NCI-H510A (cell line): ENCODE measurements around the gene LIMS2.

Experiments used
- DNase-seq: peaks from one replicate; lab custom pipeline; 2025; lab: John Stamatoyannopoulos, UW

Gene LIMS2, protein sequence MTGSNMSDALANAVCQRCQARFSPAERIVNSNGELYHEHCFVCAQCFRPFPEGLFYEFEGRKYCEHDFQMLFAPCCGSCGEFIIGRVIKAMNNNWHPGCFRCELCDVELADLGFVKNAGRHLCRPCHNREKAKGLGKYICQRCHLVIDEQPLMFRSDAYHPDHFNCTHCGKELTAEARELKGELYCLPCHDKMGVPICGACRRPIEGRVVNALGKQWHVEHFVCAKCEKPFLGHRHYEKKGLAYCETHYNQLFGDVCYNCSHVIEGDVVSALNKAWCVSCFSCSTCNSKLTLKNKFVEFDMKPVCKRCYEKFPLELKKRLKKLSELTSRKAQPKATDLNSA

DNA sequence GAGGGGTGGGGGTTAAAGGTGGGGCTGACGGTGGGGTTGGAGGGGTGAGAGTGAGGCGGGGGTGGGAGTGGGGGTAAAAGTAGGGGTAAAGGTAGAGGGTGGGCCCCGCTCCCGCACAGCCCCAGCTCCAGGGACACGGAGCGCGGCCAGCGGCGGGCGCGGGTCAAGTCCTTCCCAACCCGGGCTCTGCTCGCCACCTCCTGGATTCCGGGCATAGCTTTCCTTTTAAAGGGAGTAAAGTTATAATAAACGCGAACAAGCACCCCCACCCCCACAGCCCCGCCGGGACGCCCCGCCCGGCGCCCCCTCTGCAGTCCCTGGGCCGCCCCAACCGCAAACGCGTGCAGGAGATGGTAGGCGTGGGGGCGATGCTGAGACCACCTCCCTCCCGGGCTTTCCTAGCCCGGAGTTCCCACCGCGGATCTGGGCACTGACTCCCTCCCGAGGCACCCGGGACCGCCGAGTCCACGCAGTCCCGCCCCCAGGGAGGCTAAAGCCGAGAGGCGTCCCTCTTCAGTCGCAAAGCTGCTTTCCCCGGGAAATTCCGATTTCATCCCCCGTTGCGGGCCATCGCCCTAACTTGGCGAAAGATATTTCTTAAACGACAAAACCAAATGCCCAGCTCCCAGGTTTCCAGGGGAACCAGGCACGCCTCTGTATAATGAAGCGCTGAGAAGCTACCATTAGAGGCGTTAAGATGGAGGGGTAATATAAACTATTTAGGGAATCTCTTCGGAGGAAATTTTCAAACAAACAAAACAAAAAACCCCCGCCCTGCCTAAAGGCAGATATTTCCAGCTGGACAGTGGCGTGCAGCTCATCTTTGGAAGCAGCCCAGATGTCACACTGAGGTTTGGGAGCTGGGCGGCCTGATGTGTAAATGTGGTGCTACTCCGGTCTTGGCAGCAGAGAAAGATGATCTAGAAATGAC is at the start of gene LIMS2:
LIMS2 (minus strand) TSS at position 200 of the 931 bp plus-strand sequence. CDS start 506 bp downstream, outside the sequence.
- DNase-seq: no peak

- DNase-seq: no peak
Observed at GRCh38 chr2:127722807-127723206, 47.5 kb upstream of the LIMS2 start.

- no peak for DNase-seq
Observed at GRCh38 chr2:127721978-127722355, 46.6 kb upstream of the LIMS2 start.

- no peak for DNase-seq
Observed at GRCh38 chr2:127721311-127721977, 46.1 kb upstream of the LIMS2 start.

- DNase-seq: no peak
Observed at GRCh38 chr2:127719301-127720218, 44.2 kb upstream of the LIMS2 start.

DNA sequence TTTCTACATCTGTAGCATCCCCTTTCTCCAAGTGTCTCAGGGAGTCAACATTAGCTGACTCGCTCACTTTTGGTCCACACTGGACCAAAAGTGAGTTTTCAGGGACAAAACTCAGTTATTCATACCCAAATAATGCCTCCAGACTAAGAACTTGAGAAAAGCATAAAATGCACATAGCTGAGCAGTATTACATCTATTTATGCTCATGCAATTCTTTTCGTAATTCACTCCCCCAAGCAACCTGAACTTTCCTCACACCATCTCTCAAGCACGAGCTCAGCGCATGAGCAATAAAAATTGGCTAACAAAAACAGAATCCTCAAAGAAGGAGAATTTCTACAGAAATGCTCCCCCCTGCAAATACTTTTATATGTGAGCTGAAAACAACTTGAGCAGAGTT is 42.9 kb upstream of the LIMS2 start:
- DNase-seq: no peak

DNA sequence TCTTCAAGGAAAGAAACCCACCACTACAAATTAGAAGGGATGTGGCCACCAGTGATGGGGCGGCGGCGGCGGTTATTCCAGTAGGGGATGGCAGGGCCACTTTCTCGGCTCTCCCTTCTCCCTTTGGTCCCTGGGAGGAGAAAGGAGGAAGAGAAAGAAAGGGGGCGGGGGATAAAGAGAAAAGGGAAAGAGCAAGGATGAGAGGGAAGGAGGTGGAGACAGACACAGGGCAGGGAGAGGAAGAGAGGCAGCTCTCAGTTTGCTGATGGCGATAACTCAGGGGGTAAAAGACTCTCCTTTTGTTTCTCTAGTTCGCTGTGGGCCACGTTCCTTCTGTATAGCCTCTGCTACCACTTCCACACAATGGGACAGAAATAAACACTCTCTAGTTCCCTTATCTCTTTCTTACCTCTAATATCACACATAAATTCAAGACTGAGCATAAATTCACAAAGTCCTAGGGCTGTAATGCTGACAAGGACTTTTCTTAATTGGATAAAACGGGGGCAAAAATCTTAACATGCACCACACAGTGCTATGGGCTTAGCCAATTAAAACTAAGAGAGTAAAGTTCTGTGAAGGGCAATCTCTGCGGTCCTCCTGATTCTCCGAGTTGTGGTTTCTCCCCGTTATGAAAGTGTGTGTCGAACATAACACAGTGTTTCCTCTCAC is 40.6 kb upstream of the LIMS2 start:
- DNase-seq: no peak

DNA sequence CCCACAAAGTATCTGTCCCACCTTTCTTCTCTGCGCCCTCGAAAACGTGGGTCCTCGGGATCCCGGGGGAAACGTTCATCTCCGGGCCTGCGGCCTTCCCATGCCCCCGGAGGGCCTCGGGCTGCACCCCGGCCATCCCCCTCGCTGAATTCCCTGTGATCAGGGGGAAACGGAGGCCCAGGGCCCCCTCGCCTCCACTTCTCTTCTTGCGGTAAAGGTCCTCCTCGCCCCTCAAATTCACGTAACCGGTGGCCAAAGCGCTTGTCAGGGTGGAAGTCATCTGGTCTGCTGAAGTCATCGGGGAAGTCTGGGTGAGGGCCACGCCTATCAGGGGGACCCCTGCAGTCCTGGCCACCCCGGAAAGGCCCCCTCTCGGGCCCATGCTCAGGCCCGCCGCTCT is 38.2 kb upstream of the LIMS2 start:
- DNase-seq: no peak

DNA sequence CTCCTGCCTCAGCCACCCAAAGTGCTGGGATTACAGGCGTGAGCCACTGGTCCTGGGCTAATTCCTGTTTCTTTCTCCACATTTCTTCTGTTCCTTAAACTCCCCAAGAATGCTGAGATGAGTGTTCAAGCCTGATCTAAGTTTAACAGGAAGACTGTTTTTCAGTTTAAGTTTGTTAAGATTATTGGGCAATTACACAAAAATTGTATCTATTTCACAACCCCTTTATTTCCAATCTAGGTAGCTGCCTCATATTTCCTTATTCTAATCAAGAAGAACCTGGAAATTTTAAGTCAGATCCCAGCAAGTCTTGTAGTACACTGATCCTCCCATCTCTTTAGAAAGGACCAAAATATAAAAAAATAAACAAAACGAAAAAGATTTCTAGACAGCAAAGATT is 37.7 kb upstream of the LIMS2 start:
- no peak for DNase-seq

- no peak for DNase-seq
Observed at GRCh38 chr2:127709336-127709735, 34.0 kb upstream of the LIMS2 start.

DNA sequence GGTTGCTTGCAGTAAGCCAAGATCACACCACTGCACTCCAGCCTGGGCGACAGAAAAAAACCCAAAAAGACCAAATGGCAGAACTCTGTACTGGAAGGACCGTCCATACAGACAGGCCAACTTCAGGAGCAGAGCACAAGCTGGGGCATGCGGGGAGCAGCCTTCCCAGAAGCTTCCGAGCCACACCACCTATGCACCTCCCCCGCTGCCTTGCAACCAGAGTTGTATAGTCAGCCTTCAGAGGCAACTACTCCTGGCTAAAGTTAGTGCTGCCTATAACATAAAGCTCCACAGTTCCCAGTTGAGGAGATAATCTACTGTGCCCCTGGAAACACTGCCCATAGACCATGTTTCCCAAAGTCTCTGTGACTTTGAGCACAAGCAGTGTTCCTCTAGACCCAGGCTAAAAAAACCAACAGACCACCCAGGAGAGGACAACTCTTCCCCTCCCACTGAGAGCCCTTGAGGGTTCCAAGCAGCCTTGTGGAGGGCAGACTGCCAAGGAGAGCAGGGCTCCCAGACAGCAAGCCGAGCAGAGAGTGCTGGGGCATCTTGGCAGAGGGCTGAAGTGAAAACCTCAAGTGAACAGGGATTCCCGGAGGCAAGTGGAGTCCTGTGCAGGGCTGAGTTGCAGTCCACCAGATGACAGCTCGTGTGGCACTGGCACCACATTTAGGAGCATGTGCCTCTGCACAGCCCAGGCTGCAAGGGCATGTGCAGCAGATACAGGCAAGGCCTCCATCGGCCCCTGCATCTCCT is 32.7 kb upstream of the LIMS2 start:
- no peak for DNase-seq

- DNase-seq: no peak
Observed at GRCh38 chr2:127706215-127706990, 31.1 kb upstream of the LIMS2 start.

GRCh38 chr2:127705391-127706065 is 30.2 kb upstream of the LIMS2 start:
- no peak for DNase-seq

DNA sequence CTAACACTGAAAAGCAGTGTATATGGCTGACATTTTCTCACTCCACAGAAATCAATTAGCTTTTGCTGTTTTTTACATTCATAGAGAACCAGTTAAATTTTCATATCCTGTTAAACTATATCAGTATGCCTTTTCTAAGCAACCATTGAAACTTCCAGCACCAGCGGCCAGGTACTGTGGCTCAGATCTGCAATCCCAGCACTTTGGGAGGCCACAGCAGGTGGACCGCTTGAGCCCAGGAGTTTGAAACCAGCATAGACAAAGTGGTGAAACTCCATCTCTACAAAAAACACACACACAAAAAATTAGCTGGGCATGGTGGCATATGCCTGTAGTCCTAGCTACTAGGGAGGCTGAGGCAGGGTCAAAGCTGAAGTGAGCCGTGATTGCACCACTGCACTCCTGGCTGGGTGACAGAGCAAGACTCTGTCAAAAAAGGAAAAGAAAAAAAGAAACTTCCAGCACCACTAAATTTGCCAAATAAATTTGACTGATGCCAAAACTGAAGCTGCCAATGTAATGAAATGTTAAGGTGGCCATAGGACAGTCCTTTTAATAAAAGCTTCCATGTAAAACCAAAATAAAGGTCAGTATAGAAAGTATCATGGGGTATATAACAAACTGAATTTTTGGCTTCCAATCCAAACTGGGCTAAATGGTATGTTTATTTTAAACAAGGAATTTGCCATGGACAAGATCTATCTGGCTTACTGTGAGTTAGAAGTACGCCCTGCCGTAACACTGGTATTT is 29.5 kb upstream of the LIMS2 start:
- DNase-seq: no peak

GRCh38 chr2:127703282-127703681 is 28.0 kb upstream of the LIMS2 start:
- no peak for DNase-seq

- no peak for DNase-seq
Observed at GRCh38 chr2:127702395-127703009, 27.2 kb upstream of the LIMS2 start.

DNA sequence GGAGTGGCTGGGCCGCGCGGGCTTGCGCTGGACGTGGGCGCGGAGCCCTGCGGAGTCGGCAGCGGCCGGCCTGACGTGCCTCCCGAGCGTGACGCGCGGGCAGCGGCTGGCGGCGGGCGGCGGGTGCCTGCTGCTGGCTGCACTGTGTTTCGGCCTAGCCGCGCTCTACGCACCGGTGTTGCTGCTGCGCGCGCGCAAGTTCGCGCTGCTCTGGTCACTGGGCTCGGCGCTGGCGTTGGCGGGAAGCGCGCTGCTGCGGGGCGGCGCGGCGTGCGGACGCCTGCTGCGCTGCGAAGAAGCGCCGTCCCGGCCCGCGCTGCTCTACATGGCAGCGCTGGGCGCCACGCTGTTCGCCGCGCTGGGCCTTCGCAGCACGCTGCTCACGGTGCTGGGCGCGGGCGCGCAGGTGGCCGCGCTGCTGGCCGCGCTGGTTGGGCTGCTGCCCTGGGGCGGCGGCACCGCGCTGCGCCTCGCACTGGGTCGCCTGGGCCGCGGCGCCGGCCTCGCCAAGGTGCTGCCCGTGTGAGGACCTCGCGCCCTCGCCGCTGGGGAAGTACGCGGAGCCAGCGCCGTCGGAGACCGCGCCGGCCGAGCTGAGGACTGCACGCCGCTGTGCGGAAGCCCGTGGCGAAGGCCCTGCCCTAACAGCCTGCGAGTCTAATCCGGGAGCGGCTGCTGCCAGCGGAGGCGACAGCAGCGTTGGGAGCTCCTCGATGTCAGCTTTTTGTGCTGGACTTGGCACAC is 26.5 kb upstream of the LIMS2 start:
- peak; percentile 63 for DNase-seq
